ENCODE measurements around the gene ARSK. TPM values are rescaled to one million over a fixed set of nuclear protein-coding genes. Genes with fewer than 3 reads are reported as not detected.
"Not testable (repeated sequence)": the region's sequence is repeated elsewhere in the genome, so short reads cannot be mapped to it uniquely, and the experiment has no call there.

The ARSK gene
- total RNA-seq, 6 experiments from 2014 or later, result 2.1 to 4.9 (median 4.0) TPM

GRCh38 chr5:95641741-95642220 is 86.9 kb downstream of the ARSK start:
- ATAC-seq (peak; percentile 59 to 76 (median 70)), DNase-seq (peak in 2 of 3 donors; percentile 71 to 84)
- no peaks in the 10 kb centered on the region for H3K36me3 ChIP-seq
- no peak overlapping the region for H3K4me3 ChIP-seq
- 49% methylated on average over 5 of the region's 5 CpGs for WGBS (ENCODE audit: insufficient coverage, low coverage, low lambda C conversion rate, missing lambda C conversion rate)
- intact Hi-C loops (cut with DNase I), result no loop called here
- peaks cover 0 to 29% (median 7%) of the 10 kb centered on the region in 4 donors for H3K4me1 ChIP-seq
- peak overlapping the region in 2 of 3 donors; percentile 87 to 98 for H3K27ac ChIP-seq
- no peaks in the 10 kb centered on the region for H3K27me3 ChIP-seq
- no peaks in the 10 kb centered on the region for H3K9me3 ChIP-seq
- TF ChIP-seq, protein P1, sequence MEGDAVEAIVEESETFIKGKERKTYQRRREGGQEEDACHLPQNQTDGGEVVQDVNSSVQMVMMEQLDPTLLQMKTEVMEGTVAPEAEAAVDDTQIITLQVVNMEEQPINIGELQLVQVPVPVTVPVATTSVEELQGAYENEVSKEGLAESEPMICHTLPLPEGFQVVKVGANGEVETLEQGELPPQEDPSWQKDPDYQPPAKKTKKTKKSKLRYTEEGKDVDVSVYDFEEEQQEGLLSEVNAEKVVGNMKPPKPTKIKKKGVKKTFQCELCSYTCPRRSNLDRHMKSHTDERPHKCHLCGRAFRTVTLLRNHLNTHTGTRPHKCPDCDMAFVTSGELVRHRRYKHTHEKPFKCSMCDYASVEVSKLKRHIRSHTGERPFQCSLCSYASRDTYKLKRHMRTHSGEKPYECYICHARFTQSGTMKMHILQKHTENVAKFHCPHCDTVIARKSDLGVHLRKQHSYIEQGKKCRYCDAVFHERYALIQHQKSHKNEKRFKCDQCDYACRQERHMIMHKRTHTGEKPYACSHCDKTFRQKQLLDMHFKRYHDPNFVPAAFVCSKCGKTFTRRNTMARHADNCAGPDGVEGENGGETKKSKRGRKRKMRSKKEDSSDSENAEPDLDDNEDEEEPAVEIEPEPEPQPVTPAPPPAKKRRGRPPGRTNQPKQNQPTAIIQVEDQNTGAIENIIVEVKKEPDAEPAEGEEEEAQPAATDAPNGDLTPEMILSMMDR (IDR thresholded peaks at IDR 0.05), result no peak
- peak; percentile 82 for TF ChIP-seq POLR2A (IDR thresholded peaks at IDR 0.05)

- TF ChIP-seq, protein P1 (IDR thresholded peaks at IDR 0.05), result no peak
- no peak for TF ChIP-seq POLR2A (IDR thresholded peaks at IDR 0.05)
- 59% methylated on average over 5 of the region's 7 CpGs for WGBS (ENCODE audit: insufficient coverage, low coverage, low lambda C conversion rate, missing lambda C conversion rate)
- DNase-seq, result peak in 1 of 3 donors; percentile 58
- Histone ChIP-seq H3K36me3 (no peaks in the 10 kb centered on the region), H3K9me3 (no peaks in the 10 kb centered on the region), H3K4me3 (no peak overlapping the region), H3K4me1 (peaks cover 0 to 37% (median 7%) of the 10 kb centered on the region in 4 donors), H3K27ac (peak overlapping the region in 2 of 3 donors; percentile 87 to 98), H3K27me3 (no peaks in the 10 kb centered on the region)
- peak in 2 of 4 donors; percentile 0 to 1 for ATAC-seq
- intact Hi-C loops (cut with DNase I), result no loop called here
These were observed 88.3 kb downstream of the ARSK start for GRCh38 chr5:95643152-95643551.

DNA sequence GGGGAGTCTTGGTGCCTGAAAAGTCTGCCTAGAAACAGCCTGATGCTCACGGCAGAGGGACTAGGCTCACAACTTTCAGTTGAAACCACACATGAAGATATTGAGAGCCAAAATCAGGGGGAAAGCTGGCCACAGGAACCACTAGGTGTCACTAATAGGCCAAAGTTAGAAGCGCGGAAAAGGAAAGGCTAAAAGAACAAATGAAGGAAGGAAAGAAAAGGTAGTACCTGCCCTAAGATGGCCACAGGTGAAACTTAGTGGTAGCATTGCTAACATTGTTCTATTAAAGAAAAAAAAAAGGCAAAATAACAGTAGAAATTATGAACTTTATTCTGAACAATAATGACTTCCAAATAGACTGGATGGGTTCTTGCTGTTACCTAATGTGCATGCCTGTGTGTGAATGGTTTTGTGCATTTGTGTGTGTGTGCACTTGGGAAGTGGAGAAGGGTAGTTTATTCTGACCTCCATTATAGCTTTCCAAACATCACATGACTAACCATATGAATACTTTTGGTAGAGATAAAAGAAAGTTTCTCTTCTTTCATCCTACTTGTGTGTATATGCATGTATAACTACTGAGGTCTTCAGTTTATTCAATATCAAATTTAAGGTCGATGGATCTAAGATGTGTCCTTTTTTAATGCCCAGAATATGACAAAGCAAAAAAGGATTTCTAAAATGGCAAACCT is 89.6 kb downstream of the ARSK start:
- peak in 1 of 3 donors; percentile 63 for DNase-seq
- Histone ChIP-seq H3K4me1 (peaks cover 0 to 41% (median 7%) of the 10 kb centered on the region in 4 donors), H3K27ac (peak overlapping the region; percentile 9 to 98 (median 87)), H3K9me3 (no peaks in the 10 kb centered on the region), H3K27me3 (no peaks in the 10 kb centered on the region), H3K36me3 (no peaks in the 10 kb centered on the region), H3K4me3 (no peak overlapping the region)
- intact Hi-C loops (cut with DNase I), result loop anchor here in 1 of 2 donors (5.0 kb wide), 1 partner anchor 198 kb away; no protein-coding TSS in a partner anchor
- 15% methylated on average over 4 of the region's 4 CpGs for WGBS (ENCODE audit: insufficient coverage, low coverage, low lambda C conversion rate, missing lambda C conversion rate)
- TF ChIP-seq POLR2A (IDR thresholded peaks at IDR 0.05), result peak; percentile 32
- TF ChIP-seq, protein P1 (IDR thresholded peaks at IDR 0.05), result peak; percentile 76 to 81 (median 78)
- peak; percentile 20 to 32 (median 30) for ATAC-seq

DNA sequence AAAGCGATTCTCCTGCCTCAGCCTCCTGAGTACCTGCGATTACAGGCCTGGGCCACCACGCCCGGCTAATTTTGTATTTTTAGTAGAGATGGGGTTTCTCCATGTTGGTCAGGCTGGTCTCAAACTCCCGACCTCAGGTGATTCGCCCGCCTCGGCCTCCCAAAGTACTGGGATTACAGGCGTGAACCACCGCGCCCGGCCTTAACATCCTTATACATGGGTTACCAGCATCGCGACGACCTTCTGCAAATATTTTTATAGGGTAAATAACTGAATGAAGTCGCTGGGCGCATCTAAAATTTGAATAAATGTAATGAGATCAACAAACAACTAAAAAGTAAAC is 91.3 kb downstream of the ARSK start:
- Histone ChIP-seq H3K27ac (peak overlapping the region; percentile 65 to 96 (median 87)), H3K4me3 (peak overlapping the region in 1 of 3 donors; percentile 56), H3K4me1 (peaks cover 0 to 53% (median 9%) of the 10 kb centered on the region in 4 donors)
- intact Hi-C loops (cut with DNase I), result loop anchor here in 1 of 2 donors (5.0 kb wide), 1 partner anchor 196 kb away; no protein-coding TSS in a partner anchor
- not testable (repeated sequence) for H3K9me3 ChIP-seq, H3K36me3 ChIP-seq, H3K27me3 ChIP-seq, ATAC-seq
- DNase-seq, result peak in 1 of 3 donors; percentile 26
- WGBS (ENCODE audit: insufficient coverage, low coverage, low lambda C conversion rate, missing lambda C conversion rate), result 79% methylated on average over 15 of the region's 17 CpGs

All from right lobe of liver (tissue), 6 donors.